Measurements from ENCODE around the gene C9orf43.

- TF ChIP-seq CTCF (IDR thresholded peaks at IDR 0.05 in 2 of 3, conservative IDR thresholded peaks at IDR 0.05 in 1 of 3; ENCODE audit: control insufficient read depth in 2 of 3, extremely low read depth in 1 of 3, insufficient read depth in 1 of 3, low read depth in 3 of 3, low read length in 3 of 3) (no peak), CEBPB (IDR thresholded peaks at IDR 0.05; ENCODE audit: borderline replicate concordance in 1 of 2, low read depth in 2 of 2, low read length in 2 of 2) (no peak), TARDBP (IDR thresholded peaks at IDR 0.05; ENCODE audit: borderline replicate concordance) (no peak), E2F8 (IDR thresholded peaks at IDR 0.05; ENCODE audit: low read depth, partially characterized antibody) (no peak), NRF1 (conservative IDR thresholded peaks at IDR 0.05; ENCODE audit: low read depth, low read length) (no peak), RAD51 (IDR thresholded peaks at IDR 0.05) (no peak)
These were observed 61.7 kb downstream of the C9orf43 start for GRCh38 chr9:113472199-113472598.
